Measurements from ENCODE around the gene BARHL1.

Gene BARHL1

DNA sequence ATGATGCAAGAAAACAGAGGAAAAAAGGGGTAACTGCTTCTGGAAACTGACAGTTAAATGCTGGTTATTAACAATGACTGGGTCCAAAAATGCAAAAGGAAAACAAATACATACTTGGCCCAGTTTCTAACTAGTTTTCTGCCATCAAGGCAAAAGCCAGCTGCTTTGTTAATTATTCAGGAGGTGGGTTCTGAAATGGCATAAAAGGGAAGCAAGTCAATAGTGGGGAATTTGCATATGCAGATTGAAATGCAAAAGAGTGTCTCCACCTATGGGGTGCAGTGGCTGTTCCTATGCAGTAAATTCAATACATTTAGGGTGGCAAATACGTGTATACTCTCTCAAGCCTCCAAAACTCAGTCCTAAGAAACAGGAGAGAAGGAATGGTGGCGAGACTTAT, 33.4 kb downstream of the BARHL1 start:
- DNase-seq (ENCODE audit: low read depth in 2 of 2): no peak

DNA sequence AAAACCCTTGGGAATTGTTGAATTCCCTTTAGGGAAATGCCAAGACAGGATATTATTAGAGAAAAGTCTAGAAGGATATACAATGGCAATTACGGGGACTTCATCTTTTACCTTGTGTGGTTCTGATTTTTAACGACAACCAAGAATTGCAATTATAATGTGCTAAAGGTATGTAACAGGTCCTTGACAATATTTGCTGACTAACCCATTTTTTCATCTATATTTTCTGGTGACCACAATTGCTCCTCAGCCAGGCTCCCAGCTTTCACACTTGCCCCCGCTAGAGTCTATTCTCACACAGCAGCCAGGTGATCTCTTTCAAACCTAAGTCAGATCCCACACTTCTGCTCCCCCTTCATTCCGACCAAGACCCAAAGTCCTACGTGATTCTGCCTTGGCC, 34.3 kb downstream of the BARHL1 start:
- DNase-seq (ENCODE audit: low read depth in 2 of 2): no peak

DNA sequence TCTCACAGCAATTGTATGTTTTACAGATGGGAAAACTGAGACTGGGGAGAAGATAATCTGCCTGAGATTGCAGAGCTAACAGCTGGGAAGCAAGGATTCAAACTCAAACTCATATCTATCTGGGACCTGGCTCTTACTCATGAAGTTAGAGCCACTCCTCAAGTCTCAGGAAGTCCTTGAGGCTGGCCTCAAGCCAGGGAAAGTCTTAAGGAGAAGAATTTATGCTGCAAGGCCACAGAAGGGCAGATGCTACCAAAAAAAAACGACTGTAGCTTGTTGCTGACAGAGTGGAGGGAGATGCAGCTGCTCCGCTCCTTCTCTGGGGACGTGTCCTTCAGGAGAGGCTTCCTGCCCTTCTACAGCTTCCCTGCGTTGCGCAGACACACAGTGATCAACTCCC, 39.8 kb downstream of the BARHL1 start:
- DNase-seq (ENCODE audit: low read depth in 2 of 2): no peak

- DNase-seq (ENCODE audit: low read depth in 2 of 2): no peak
These were observed 43.9 kb downstream of the BARHL1 start for GRCh38 chr9:132626285-132626684.

- DNase-seq (ENCODE audit: low read depth in 2 of 2): no peak
These were observed 44.7 kb downstream of the BARHL1 start for GRCh38 chr9:132627106-132627505.

GRCh38 chr9:132627594-132627993, 45.2 kb downstream of the BARHL1 start:
- DNase-seq (ENCODE audit: low read depth in 2 of 2): no peak

GRCh38 chr9:132628746-132629145, 46.3 kb downstream of the BARHL1 start:
- no peak for DNase-seq (ENCODE audit: low read depth in 2 of 2)

GRCh38 chr9:132630116-132630515, 47.7 kb downstream of the BARHL1 start:
- DNase-seq (ENCODE audit: low read depth in 2 of 2): no peak

DNA sequence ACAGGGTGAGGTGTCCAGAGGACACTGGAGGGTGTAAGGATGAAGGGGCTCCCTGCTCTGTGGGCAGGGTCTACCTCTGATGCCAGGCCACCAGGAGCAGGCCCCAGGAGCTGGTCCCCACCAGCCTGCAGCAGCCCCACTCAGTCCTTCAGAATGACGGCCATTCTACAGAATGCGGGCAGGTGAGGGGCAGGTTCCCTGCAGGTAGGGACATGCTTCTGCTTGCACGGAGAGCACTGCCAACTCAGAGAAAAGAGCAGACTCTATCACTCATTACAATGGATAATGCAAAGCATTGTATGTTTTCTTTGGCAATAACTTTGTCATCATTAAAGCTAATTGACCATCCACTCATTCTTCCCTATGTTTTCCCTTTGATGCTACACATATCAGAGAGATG, 48.4 kb downstream of the BARHL1 start:
- no peak for DNase-seq (ENCODE audit: low read depth in 2 of 2)

- DNase-seq (ENCODE audit: low read depth in 2 of 2): no peak
These were observed 48.9 kb downstream of the BARHL1 start for GRCh38 chr9:132631280-132631679.

DNA sequence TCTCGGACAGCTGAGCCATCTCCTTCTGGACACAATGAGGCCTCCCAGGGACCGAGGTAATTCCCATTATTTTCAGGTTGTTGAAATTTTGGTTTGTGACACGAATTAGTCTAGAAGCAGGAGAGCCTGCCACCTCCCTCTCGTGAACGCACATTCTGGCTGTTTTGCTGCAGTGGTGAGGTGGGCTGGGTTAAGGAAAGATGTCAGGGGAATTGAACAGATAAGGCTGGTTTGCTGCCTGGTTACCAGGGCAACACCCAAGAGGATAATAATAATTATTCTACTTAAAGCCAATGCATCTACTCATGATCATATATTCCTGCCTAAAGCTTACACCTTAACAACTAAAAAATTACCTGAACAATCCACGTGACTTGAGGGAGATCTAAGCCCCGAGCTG, 49.3 kb downstream of the BARHL1 start:
- no peak for DNase-seq (ENCODE audit: low read depth in 2 of 2)

GRCh38 chr9:132632413-132633129, 50.2 kb downstream of the BARHL1 start:
- no peak for DNase-seq (ENCODE audit: low read depth in 2 of 2)

- no peak for DNase-seq (ENCODE audit: low read depth in 2 of 2)
These were observed 51.9 kb downstream of the BARHL1 start for GRCh38 chr9:132634327-132634726.

- DNase-seq (ENCODE audit: low read depth in 2 of 2): no peak
These were observed 54.9 kb downstream of the BARHL1 start for GRCh38 chr9:132637351-132637750.

GRCh38 chr9:132637801-132638200, 55.4 kb downstream of the BARHL1 start:
- no peak for DNase-seq (ENCODE audit: low read depth in 2 of 2)

DNA sequence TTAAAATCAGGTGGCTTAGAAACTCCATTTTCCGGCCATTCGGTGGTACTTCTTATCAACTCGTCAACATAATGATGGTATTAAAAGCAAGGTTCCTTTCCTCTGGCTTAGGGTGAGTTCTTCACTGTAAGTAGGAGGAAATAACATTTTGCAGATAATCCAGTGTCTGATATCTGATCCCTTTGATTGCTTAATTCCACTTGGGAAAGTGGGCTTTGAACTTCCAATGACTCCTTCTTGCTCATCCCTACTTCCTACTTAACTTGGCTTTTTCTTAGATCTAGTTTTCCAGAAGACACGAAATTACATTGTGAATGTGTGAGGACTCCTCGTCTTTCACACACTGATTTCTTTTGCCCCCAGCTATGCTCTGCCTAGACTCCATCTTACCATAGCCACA, 55.8 kb downstream of the BARHL1 start:
- DNase-seq (ENCODE audit: low read depth in 2 of 2): no peak

- DNase-seq (ENCODE audit: low read depth in 2 of 2): no peak
These were observed 56.9 kb downstream of the BARHL1 start for GRCh38 chr9:132639322-132639721.

All from stimulated activated CD4-positive, alpha-beta T cell treated with anti-CD3 and anti-CD28 coated beads, Interleukin-4, amount 100 ng/mL, for 48 hours (primary cell).